Body of pancreas (tissue), 4 donors: ENCODE measurements around the gene DNMT3A.

ENCODE experiments used
- POLR2A ChIP-seq, 3 donors: fragments of 450-650 bp; IDR thresholded peaks; one replicate each; pipeline ENCODE4 v1.6.1; 2016; ENCODE audit warnings: antibody characterized with exemption in 3 of 3, mild to moderate bottlenecking in 2 of 3
- TF ChIP-seq, protein P1 (sequence below), 7 experiments: fragments of 450-650 bp in 4 of 7; fragments of 200-600 bp in 3 of 7; sonication (generic) in 3 of 7; IDR thresholded peaks; one replicate each; pipeline ENCODE4 v1.5.1; 2016 to 2019; ENCODE audit warnings: antibody characterized with exemption in 7 of 7

DNA sequence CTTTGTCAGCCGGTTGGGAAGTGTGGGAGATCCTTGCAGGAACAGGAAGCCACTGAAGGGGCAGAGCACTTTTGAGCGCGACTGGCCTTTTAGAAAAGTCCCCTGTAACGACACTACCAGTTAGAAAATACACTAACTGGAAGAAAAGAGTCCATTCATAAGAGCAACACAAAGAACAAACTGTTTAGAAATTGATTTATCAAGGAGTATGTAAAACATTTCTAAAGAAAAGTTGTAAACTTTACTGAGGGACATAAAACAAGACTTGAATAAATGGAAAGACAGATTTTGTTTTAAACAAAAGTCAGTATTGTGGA lies 143.6 kb downstream of the DNMT3A start:
- TF ChIP-seq, protein P1, sequence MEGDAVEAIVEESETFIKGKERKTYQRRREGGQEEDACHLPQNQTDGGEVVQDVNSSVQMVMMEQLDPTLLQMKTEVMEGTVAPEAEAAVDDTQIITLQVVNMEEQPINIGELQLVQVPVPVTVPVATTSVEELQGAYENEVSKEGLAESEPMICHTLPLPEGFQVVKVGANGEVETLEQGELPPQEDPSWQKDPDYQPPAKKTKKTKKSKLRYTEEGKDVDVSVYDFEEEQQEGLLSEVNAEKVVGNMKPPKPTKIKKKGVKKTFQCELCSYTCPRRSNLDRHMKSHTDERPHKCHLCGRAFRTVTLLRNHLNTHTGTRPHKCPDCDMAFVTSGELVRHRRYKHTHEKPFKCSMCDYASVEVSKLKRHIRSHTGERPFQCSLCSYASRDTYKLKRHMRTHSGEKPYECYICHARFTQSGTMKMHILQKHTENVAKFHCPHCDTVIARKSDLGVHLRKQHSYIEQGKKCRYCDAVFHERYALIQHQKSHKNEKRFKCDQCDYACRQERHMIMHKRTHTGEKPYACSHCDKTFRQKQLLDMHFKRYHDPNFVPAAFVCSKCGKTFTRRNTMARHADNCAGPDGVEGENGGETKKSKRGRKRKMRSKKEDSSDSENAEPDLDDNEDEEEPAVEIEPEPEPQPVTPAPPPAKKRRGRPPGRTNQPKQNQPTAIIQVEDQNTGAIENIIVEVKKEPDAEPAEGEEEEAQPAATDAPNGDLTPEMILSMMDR (IDR thresholded peaks at IDR 0.05): no peak
- no peak for TF ChIP-seq POLR2A (IDR thresholded peaks at IDR 0.05)
